ENCODE measurements around the gene KIAA1191. TPM values are rescaled to one million over a fixed set of nuclear protein-coding genes. Genes with fewer than 3 reads are reported as not detected.

The KIAA1191 gene
- total and polyA plus RNA-seq, 9 of the 15 experiments (the other 6 are each of a cell fraction or from before 2014, with no cell fraction given), result 31.0 to 80.2 (median 45.7) TPM

DNA sequence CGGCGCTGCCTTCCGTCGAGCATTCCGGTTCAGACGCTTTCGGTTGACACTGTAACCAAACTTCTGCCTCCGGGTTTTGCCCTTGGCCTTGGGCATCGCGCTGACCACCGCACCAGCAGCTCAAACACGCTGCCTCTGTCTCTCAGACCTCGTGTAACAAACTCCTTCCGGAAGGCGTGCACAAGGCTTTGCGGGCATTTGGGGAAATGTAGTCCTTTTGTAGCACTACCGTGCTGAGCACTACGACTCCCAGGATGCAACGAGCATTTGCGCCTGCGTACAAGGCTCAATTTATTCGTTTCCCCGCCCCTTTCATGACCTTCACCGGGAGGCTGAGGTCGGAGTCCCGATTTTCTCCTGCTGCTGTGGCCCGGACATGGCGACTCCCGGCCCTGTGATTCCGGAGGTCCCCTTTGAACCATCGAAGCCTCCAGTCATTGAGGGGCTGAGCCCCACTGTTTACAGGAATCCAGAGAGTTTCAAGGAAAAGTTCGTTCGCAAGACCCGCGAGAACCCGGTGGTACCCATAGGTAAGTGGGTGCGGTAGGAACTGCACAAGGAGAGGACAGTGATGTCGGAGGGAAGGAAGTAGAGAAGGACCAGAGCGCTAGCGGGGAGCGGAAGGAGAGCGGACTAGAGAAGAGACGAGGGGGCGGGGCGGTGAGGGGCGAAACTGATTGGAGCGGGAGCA, 27.0 kb upstream of the KIAA1191 start, which contains the start of the genes HIGD2A and NOP16 (continued):
- TF ChIP-seq ARID4B (CRISPR knock-in tag; IDR thresholded peaks at IDR 0.05) (peak; percentile 99), ARNT (IDR thresholded peaks at IDR 0.05) (peak; percentile 92 to 94; a peak in 3 of 4 replicates), ZNF583 (CRISPR knock-in tag; IDR thresholded peaks at IDR 0.05) (no peak), ELF2 (CRISPR knock-in tag; IDR thresholded peaks at IDR 0.05) (peak; percentile 89), CBFB (CRISPR knock-in tag; IDR thresholded peaks at IDR 0.05) (peak; percentile 88), NCOA4 (IDR thresholded peaks at IDR 0.05; ENCODE audit: partially characterized antibody) (no peak), SPI1 (IDR thresholded peaks at IDR 0.05; ENCODE audit: borderline replicate concordance, low read depth, low read length) (peak; percentile 27; the same call in 1 of the 2 replicates), KLF13 (tag; IDR thresholded peaks at IDR 0.05; ENCODE audit: borderline replicate concordance, low read depth) (peak; percentile 73; the same call in 1 of the 2 replicates), KAT8 (IDR thresholded peaks at IDR 0.05; ENCODE audit: low read depth) (no peak), RHOXF2B (CRISPR knock-in tag; conservative IDR thresholded peaks at IDR 0.05) (no peak), ZC3H8 (IDR thresholded peaks at IDR 0.05) (peak; percentile 84; the same call in 1 of the 2 replicates), POU5F1 (IDR thresholded peaks at IDR 0.05; ENCODE audit: borderline replicate concordance, low read depth, low read length, partially characterized antibody) (no peak), RNF2 (IDR thresholded peaks at IDR 0.05) (peak; percentile 89), XRCC4 (IDR thresholded peaks at IDR 0.05; ENCODE audit: extremely low read depth, insufficient read depth, insufficient read length) (no peak), BACH1 (tag; IDR thresholded peaks at IDR 0.05) (no peak; the same call in 1 of the 2 replicates), SUPT5H (IDR thresholded peaks at IDR 0.05) (peak; percentile 92), SRSF7 (optimal IDR thresholded peaks at IDR 0.05; ENCODE audit: low read depth, low read length) (no peak), FOXK2 (conservative IDR thresholded peaks at IDR 0.05 in 1 of 2, IDR thresholded peaks at IDR 0.05 in 1 of 2; ENCODE audit: low read depth in 2 of 2) (peak; percentile 74 to 85)
- TF ChIP-seq, protein P1, sequence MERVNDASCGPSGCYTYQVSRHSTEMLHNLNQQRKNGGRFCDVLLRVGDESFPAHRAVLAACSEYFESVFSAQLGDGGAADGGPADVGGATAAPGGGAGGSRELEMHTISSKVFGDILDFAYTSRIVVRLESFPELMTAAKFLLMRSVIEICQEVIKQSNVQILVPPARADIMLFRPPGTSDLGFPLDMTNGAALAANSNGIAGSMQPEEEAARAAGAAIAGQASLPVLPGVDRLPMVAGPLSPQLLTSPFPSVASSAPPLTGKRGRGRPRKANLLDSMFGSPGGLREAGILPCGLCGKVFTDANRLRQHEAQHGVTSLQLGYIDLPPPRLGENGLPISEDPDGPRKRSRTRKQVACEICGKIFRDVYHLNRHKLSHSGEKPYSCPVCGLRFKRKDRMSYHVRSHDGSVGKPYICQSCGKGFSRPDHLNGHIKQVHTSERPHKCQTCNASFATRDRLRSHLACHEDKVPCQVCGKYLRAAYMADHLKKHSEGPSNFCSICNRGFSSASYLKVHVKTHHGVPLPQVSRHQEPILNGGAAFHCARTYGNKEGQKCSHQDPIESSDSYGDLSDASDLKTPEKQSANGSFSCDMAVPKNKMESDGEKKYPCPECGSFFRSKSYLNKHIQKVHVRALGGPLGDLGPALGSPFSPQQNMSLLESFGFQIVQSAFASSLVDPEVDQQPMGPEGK (CRISPR knock-in tag; IDR thresholded peaks at IDR 0.05; ENCODE audit: borderline replicate concordance), result no peak
- TF ChIP-seq, protein P2, sequence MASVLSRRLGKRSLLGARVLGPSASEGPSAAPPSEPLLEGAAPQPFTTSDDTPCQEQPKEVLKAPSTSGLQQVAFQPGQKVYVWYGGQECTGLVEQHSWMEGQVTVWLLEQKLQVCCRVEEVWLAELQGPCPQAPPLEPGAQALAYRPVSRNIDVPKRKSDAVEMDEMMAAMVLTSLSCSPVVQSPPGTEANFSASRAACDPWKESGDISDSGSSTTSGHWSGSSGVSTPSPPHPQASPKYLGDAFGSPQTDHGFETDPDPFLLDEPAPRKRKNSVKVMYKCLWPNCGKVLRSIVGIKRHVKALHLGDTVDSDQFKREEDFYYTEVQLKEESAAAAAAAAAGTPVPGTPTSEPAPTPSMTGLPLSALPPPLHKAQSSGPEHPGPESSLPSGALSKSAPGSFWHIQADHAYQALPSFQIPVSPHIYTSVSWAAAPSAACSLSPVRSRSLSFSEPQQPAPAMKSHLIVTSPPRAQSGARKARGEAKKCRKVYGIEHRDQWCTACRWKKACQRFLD (CRISPR knock-in tag; IDR thresholded peaks at IDR 0.05), result peak; percentile 71
